ENCODE measurements around the gene TMC7. TPM values are rescaled to one million over a fixed set of nuclear protein-coding genes. Genes with fewer than 3 reads are reported as not detected.

The TMC7 gene
- total and polyA plus RNA-seq, 9 of the 15 experiments (the other 6 are each of a cell fraction or from before 2014, with no cell fraction given) = 0.08 to 2.0 (median 1.5) TPM

- TF ChIP-seq TAL1 (IDR thresholded peaks at IDR 0.05) (peak; percentile 75), ZNF655 (CRISPR knock-in tag; IDR thresholded peaks at IDR 0.05) (no peak), SOX6 (IDR thresholded peaks at IDR 0.05) (peak; percentile 79), SMC3 (conservative IDR thresholded peaks at IDR 0.05; ENCODE audit: insufficient read depth, low read depth, low read length) (no peak), ESRRA (IDR thresholded peaks at IDR 0.05; ENCODE audit: borderline replicate concordance, low read depth) (peak; percentile 73; the same call in 1 of the 2 replicates), SMAD2 (IDR thresholded peaks at IDR 0.05; ENCODE audit: low read depth, low read length) (no peak), GTF2B (IDR thresholded peaks at IDR 0.05; ENCODE audit: extremely low read depth, insufficient read length) (no peak), PML (IDR thresholded peaks at IDR 0.05; ENCODE audit: low read length) (peak; percentile 40; the same call in 1 of the 2 replicates), ZNF318 (IDR thresholded peaks at IDR 0.05; ENCODE audit: borderline replicate concordance in 1 of 2, low read depth in 1 of 2) (no peak), POLR2B (IDR thresholded peaks at IDR 0.05; ENCODE audit: low read depth, partially characterized antibody) (no peak), ZNF384 (IDR thresholded peaks at IDR 0.05; ENCODE audit: low read depth, low read length) (peak; percentile 96), HMBOX1 (IDR thresholded peaks at IDR 0.05) (peak; percentile 73; the same call in 1 of the 2 replicates)
Measured at GRCh38 chr16:19085679-19086200, 102.0 kb downstream of the TMC7 start (continued).

Measured in K562 (cell line).